HEK293 (cell line): ENCODE data around the gene UBASH3B.

Source experiments
- MYNN ChIP-seq: fragments of 450-650 bp; formaldehyde crosslinking; IDR thresholded peaks from 2 replicates; pipeline ENCODE4 v1.5.1; 2016; ENCODE audit warnings: missing biosample characterization, missing genetic modification characterization, borderline replicate concordance
- ZFP3 ChIP-seq: fragments of 450-650 bp; formaldehyde crosslinking; IDR thresholded peaks from 2 replicates; pipeline ENCODE4 v1.5.1; 2016; ENCODE audit warnings: low read depth, missing biosample characterization, missing genetic modification characterization
- ZFP41 ChIP-seq: fragments of 450-650 bp; formaldehyde crosslinking; IDR thresholded peaks from 2 replicates; pipeline ENCODE4 v1.5.1; 2016; ENCODE audit warnings: missing biosample characterization, missing genetic modification characterization, borderline replicate concordance
- ZNF112 ChIP-seq: fragments of 450-650 bp; formaldehyde crosslinking; IDR thresholded peaks from 2 replicates; pipeline ENCODE4 v1.5.0; 2017; ENCODE audit warnings: missing biosample characterization, missing genetic modification characterization
- ZNF138 ChIP-seq: fragments of 450-650 bp; formaldehyde crosslinking; IDR thresholded peaks from 2 replicates; pipeline ENCODE4 v1.5.1; 2016; ENCODE audit warnings: missing biosample characterization, missing genetic modification characterization, borderline replicate concordance
- ZNF2 ChIP-seq: fragments of 450-650 bp; formaldehyde crosslinking; IDR thresholded peaks from 2 replicates; pipeline ENCODE4 v1.5.1; 2016; ENCODE audit warnings: missing biosample characterization, missing genetic modification characterization
- ZNF394 ChIP-seq: fragments of 450-650 bp; formaldehyde crosslinking; IDR thresholded peaks from 2 replicates; pipeline ENCODE4 v1.5.1; 2016; ENCODE audit warnings: missing biosample characterization, missing genetic modification characterization, mild to moderate bottlenecking, moderate library complexity, borderline replicate concordance
- ZNF426 ChIP-seq: fragments of 450-650 bp; formaldehyde crosslinking; IDR thresholded peaks from 2 replicates; pipeline ENCODE4 v1.5.1; 2017; ENCODE audit warnings: missing biosample characterization, missing genetic modification characterization, mild to moderate bottlenecking, inconsistent platforms, moderate library complexity
- TF ChIP-seq, protein P1 (sequence below): fragments of 450-650 bp; formaldehyde crosslinking; IDR thresholded peaks from 2 replicates; pipeline ENCODE4 v1.5.1; 2016; ENCODE audit warnings: missing biosample characterization, missing genetic modification characterization
- TF ChIP-seq, protein P2 (sequence below): fragments of 450-650 bp; formaldehyde crosslinking; IDR thresholded peaks from 2 replicates; pipeline ENCODE4 v1.5.1; 2016; ENCODE audit warnings: missing biosample characterization, missing genetic modification characterization
- TF ChIP-seq, protein P3 (sequence below): IDR thresholded peaks from 2 replicates; pipeline ENCODE4 v1.6.1; 2011; ENCODE audit warnings: mild to moderate bottlenecking, low read depth, low read length, borderline replicate concordance

DNA sequence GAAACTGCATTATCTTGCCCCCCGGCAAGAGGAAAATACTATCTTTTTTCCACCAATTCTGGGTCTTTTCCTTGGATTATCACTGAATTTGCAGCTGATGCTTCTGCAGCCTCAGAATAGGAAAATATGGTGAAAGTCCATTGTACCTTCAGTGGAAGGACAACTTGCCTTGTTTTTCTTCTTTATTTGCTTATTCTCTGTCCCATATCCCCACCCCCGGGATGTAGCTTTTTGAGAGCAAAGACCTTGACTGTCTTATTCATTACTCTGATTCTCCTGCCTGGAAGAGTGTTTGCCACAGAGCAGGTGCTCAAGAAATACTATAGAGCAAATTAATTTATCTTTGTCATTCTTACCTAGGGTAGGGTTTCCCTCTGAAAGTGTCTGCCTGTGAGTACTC is 29.5 kb downstream of the UBASH3B start:
- TF ChIP-seq ZNF426 (tag by site-specific recombination) (no peak), ZNF138 (tag by site-specific recombination) (no peak), ZFP41 (tag by site-specific recombination) (no peak), ZNF394 (no peak), MYNN (tag by site-specific recombination) (no peak), ZNF112 (tag by site-specific recombination) (no peak), ZNF2 (tag by site-specific recombination) (no peak), ZFP3 (tag by site-specific recombination) (no peak)
- TF ChIP-seq, protein P1, sequence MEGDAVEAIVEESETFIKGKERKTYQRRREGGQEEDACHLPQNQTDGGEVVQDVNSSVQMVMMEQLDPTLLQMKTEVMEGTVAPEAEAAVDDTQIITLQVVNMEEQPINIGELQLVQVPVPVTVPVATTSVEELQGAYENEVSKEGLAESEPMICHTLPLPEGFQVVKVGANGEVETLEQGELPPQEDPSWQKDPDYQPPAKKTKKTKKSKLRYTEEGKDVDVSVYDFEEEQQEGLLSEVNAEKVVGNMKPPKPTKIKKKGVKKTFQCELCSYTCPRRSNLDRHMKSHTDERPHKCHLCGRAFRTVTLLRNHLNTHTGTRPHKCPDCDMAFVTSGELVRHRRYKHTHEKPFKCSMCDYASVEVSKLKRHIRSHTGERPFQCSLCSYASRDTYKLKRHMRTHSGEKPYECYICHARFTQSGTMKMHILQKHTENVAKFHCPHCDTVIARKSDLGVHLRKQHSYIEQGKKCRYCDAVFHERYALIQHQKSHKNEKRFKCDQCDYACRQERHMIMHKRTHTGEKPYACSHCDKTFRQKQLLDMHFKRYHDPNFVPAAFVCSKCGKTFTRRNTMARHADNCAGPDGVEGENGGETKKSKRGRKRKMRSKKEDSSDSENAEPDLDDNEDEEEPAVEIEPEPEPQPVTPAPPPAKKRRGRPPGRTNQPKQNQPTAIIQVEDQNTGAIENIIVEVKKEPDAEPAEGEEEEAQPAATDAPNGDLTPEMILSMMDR (tag by site-specific recombination), result no peak
- TF ChIP-seq, protein P2, sequence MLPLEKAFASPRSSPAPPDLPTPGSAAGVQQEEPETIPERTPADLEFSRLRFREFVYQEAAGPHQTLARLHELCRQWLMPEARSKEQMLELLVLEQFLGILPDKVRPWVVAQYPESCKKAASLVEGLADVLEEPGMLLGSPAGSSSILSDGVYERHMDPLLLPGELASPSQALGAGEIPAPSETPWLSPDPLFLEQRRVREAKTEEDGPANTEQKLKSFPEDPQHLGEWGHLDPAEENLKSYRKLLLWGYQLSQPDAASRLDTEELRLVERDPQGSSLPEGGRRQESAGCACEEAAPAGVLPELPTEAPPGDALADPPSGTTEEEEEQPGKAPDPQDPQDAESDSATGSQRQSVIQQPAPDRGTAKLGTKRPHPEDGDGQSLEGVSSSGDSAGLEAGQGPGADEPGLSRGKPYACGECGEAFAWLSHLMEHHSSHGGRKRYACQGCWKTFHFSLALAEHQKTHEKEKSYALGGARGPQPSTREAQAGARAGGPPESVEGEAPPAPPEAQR, result no peak
- TF ChIP-seq, protein P3, sequence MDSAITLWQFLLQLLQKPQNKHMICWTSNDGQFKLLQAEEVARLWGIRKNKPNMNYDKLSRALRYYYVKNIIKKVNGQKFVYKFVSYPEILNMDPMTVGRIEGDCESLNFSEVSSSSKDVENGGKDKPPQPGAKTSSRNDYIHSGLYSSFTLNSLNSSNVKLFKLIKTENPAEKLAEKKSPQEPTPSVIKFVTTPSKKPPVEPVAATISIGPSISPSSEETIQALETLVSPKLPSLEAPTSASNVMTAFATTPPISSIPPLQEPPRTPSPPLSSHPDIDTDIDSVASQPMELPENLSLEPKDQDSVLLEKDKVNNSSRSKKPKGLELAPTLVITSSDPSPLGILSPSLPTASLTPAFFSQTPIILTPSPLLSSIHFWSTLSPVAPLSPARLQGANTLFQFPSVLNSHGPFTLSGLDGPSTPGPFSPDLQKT, result no peak
